Measurements from ENCODE around the gene EXOC4.

The EXOC4 gene

DNA sequence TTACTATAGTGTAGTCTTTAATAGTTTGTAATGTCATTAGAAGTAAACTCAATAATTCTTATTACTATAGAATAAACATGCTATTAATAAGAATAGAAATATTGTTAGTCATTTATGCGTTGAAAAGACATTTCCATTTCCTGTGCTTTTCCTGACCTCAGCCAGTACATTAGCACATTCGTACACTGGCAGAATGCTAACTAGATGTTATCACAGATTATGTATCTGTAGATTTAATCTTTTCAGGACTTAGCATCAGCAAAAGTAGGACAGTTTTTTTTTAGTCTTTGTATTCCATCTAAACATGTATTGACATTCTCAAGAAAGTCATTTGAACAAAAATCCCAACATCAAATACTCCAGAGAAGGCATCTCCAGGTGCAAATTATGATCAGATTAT lies 158.5 kb downstream of the EXOC4 start:
- no peak for TF ChIP-seq CTCF (IDR thresholded peaks at IDR 0.05; ENCODE audit: low read length, missing control alignments)
- H3K4me3 ChIP-seq (replicated peaks; ENCODE audit: low read depth, low read length): no peak overlapping the region
- no peak for DNase-seq (ENCODE audit: low read depth)

DNA sequence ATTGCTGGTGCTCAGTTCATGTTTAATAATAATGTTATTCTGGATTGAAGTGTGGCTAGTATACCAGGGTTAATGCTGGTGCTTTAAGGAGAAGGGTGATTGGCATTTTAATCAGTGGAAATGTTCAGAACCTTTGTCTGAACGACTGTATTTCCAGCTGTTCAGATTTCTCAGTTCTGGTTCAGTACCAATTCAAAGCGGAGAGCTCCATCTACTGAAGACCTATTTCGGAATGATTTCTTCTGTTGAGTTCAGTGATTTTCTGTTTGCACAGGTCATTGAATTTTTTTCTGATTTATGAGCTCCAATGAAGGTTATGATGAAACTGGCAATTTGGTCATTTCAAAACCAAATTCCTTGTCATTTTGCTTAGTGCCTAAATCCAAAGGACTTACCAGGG lies 160.1 kb downstream of the EXOC4 start:
- DNase-seq (ENCODE audit: low read depth): no peak
- H3K4me3 ChIP-seq (replicated peaks; ENCODE audit: low read depth, low read length): no peak overlapping the region
- TF ChIP-seq CTCF (IDR thresholded peaks at IDR 0.05; ENCODE audit: low read length, missing control alignments): no peak

DNA sequence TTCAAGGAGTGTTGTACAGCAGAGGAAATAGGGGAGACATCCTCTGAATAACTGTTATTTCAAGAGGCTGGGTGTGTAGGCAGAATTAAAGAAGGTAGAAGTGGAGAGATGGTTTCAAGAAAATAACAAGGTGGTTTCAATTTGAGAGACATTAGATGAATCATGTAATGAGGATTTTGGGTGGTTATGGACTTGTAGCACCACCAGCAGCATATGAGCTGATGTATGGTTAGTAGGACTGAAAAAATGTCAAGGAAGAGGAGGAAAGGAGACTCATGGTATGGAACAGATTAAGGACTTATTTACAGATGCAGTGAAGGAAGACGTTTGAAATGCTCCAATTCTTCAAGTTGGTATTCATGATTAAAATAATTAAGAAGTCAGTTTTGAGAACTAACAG lies 166.2 kb downstream of the EXOC4 start:
- TF ChIP-seq CTCF (IDR thresholded peaks at IDR 0.05; ENCODE audit: low read length, missing control alignments): no peak
- no peak overlapping the region for H3K4me3 ChIP-seq (replicated peaks; ENCODE audit: low read depth, low read length)
- no peak for DNase-seq (ENCODE audit: low read depth)

- H3K4me3 ChIP-seq (replicated peaks; ENCODE audit: low read depth, low read length): no peak overlapping the region
- no peak for TF ChIP-seq CTCF (IDR thresholded peaks at IDR 0.05; ENCODE audit: low read length, missing control alignments)
Measured at GRCh38 chr7:133423618-133424017, 170.7 kb downstream of the EXOC4 start.

GRCh38 chr7:133428326-133428725 lies 175.4 kb downstream of the EXOC4 start:
- no peak for TF ChIP-seq CTCF (IDR thresholded peaks at IDR 0.05; ENCODE audit: low read length, missing control alignments)
- no peak overlapping the region for H3K4me3 ChIP-seq (replicated peaks; ENCODE audit: low read depth, low read length)
- no peak for DNase-seq (ENCODE audit: low read depth)

More at GRCh38 chr7:133423618-133424017, 170.7 kb downstream of the EXOC4 start:
- DNase-seq (ENCODE audit: low read depth): no peak

GRCh38 chr7:133428876-133429275 lies 176.0 kb downstream of the EXOC4 start:
- no peak for DNase-seq (ENCODE audit: low read depth)
- no peak overlapping the region for H3K4me3 ChIP-seq (replicated peaks; ENCODE audit: low read depth, low read length)
- no peak for TF ChIP-seq CTCF (IDR thresholded peaks at IDR 0.05; ENCODE audit: low read length, missing control alignments)

GRCh38 chr7:133429371-133429770 lies 176.5 kb downstream of the EXOC4 start:
- no peak for TF ChIP-seq CTCF (IDR thresholded peaks at IDR 0.05; ENCODE audit: low read length, missing control alignments)
- no peak overlapping the region for H3K4me3 ChIP-seq (replicated peaks; ENCODE audit: low read depth, low read length)
- peak; percentile 68 for DNase-seq (ENCODE audit: low read depth)
